Cardiac fibroblast (primary cell): Measurements from ENCODE around the gene NUMB.
A peak's percentile ranks its signal among the peaks of the same experiment; 100 is the strongest.

Source experiments
- DNase-seq, 2 donors: peaks; one replicate each; pipeline versions ENCODE4 v3.0.0 to v3.0.0-alpha.2; 2010; ENCODE audit warnings: low read depth in 2 of 2
- H3K4me3 ChIP-seq, 2 donors: replicated peaks in 1 of 2; 1 replicate in 1 of 2; 2 replicates in 1 of 2; pipeline ENCODE4 v1.5.1; 2011; ENCODE audit warnings: low read depth in 2 of 2, low read length in 2 of 2, mild to moderate bottlenecking in 2 of 2, moderate library complexity in 1 of 2
- CTCF ChIP-seq: IDR thresholded peaks from one replicate; pipeline ENCODE4 v1.5.1; 2011; ENCODE audit warnings: low read depth, mild to moderate bottlenecking, low read length, inconsistent platforms

The NUMB gene

GRCh38 chr14:73231981-73232851 lies 226.1 kb downstream of the NUMB start:
- TF ChIP-seq CTCF, result peak; percentile 44
- DNase-seq, result no peak
- no peak overlapping the region for H3K4me3 ChIP-seq

- TF ChIP-seq CTCF, result no peak
- H3K4me3 ChIP-seq, result no peak overlapping the region
- no peak for DNase-seq
These were observed 228.3 kb downstream of the NUMB start for GRCh38 chr14:73230051-73230450.

- DNase-seq, result peak; percentile 96
- peak overlapping the region; percentile 11 to 28 for H3K4me3 ChIP-seq
- TF ChIP-seq CTCF, result no peak
These were observed 230.2 kb downstream of the NUMB start for GRCh38 chr14:73227812-73228781.

- TF ChIP-seq CTCF, result no peak
- no peak for DNase-seq
These were observed 232.8 kb downstream of the NUMB start for GRCh38 chr14:73225496-73225895.

More at GRCh38 chr14:73225496-73225895, 232.8 kb downstream of the NUMB start:
- no peak overlapping the region for H3K4me3 ChIP-seq
